Measurements from ENCODE around the gene UTF1. TPM values are rescaled to one million over a fixed set of nuclear protein-coding genes. Genes with fewer than 3 reads are reported as not detected.

Gene UTF1
- total and polyA plus RNA-seq, 11 donors: not detected

DNA sequence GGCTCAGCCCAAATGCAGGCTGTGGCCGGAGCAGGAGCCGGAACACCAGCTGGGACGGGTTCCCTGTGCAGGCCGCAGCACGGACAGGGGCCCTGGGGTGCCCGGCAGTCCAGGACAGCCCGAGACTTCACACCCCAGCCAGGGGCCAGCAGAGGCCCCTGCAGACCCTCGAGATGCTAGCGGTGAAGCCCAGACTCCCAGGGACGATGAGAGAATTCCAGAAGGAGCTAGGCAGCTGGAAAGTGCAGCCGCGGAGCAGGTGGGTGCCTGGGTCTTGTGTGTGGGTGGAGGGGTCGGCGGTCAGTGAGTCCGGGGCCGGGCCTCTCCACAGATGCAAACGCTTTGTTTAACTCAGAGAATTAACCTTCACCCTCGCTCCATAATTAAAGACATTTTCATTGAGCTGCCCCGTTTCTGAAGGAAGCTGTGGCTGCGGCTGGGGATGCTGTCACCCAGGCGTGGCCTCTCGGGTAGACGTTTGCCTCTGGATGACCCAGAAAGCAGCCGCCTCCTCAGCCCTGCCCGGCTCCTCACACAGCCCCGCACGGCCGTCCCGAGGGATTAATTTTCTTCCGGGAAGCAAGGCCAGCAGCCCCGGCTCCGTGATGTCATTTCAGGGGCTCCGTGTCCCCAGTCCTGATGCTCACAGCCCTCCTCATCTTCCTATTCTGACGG is 43.5 kb upstream of the UTF1 start:
- H3K27me3 ChIP-seq: peaks cover 0 to 34% (median 0%) of the 10 kb centered on the region in 9 donors

DNA sequence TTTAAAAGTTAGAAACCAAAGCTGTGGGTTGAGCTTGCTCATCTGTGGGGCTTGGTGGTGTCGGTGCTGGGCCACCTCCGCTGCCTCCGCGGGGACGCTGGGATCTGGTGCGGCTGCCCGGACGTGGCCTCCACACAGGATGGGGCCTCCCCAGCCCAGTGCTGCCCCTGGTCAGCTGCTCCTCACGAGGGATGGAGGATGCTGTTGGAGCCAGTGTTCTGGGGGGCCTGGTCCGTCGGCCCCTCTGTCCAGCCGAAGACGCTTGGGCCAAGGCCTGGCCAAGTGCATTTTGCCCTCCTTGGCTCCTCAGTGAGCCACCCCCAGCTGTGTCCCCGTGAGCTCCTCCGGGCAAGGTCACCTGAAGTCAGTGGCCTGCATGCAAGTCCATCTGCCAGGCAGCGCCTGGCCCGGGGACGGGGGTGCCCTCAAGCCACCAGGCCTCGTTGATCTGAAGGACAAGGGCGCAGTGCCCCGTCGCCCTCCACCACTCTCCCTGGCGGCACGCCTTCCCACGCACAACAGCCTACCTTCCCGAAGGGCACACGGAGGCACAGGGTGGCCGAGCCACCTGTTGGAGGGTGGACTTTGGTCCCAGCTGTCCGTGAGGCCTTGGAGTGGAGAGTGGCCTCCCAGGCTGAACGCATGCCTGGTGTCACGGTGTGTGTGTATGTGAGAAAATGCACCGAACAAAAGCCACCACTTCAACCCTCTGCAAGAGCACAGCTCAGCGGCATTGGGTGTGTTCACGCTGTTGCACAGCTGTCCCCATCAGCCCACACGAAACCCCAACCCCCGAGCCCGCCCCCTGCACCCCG is 42.7 kb upstream of the UTF1 start:
- Histone ChIP-seq H3K36me3 (no peaks in the 10 kb centered on the region), H3K4me1 (no peaks in the 10 kb centered on the region), H3K27ac (no peak overlapping the region), H3K4me3 (no peak overlapping the region), H3K9me3 (peaks cover 0 to 7% (median 0%) of the 10 kb centered on the region in 12 donors), H3K27me3 (peaks cover 0 to 34% (median 0%) of the 10 kb centered on the region in 9 donors)
- WGBS, 4 donors: 82 to 94% (median 88%) methylated on average over 7 to 38 of the region's 38 CpGs
- TF ChIP-seq, protein P1, sequence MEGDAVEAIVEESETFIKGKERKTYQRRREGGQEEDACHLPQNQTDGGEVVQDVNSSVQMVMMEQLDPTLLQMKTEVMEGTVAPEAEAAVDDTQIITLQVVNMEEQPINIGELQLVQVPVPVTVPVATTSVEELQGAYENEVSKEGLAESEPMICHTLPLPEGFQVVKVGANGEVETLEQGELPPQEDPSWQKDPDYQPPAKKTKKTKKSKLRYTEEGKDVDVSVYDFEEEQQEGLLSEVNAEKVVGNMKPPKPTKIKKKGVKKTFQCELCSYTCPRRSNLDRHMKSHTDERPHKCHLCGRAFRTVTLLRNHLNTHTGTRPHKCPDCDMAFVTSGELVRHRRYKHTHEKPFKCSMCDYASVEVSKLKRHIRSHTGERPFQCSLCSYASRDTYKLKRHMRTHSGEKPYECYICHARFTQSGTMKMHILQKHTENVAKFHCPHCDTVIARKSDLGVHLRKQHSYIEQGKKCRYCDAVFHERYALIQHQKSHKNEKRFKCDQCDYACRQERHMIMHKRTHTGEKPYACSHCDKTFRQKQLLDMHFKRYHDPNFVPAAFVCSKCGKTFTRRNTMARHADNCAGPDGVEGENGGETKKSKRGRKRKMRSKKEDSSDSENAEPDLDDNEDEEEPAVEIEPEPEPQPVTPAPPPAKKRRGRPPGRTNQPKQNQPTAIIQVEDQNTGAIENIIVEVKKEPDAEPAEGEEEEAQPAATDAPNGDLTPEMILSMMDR (IDR thresholded peaks at IDR 0.05): no peak
- TF ChIP-seq POLR2A (IDR thresholded peaks at IDR 0.05): no peak
- ATAC-seq (no peak), DNase-seq (peak in 1 of 5 donors; percentile 43)
- intact Hi-C loops (cut with DNase I): no loop called here

More for the DNA sequence above, 43.5 kb upstream of the UTF1 start:
- ATAC-seq (no peak), DNase-seq (peak in 2 of 5 donors; percentile 27 to 52)
- H3K9me3 ChIP-seq: no peaks in the 10 kb centered on the region
- intact Hi-C loops (cut with DNase I): no loop called here
- no peak overlapping the region for H3K27ac ChIP-seq
- TF ChIP-seq, protein P1 (IDR thresholded peaks at IDR 0.05): no peak
- TF ChIP-seq POLR2A (IDR thresholded peaks at IDR 0.05): no peak
- H3K36me3 ChIP-seq: no peaks in the 10 kb centered on the region
- no peak overlapping the region for H3K4me3 ChIP-seq
- no peaks in the 10 kb centered on the region for H3K4me1 ChIP-seq
- 60 to 67% (median 63%) methylated on average over 23 to 34 of the region's 34 CpGs for WGBS, 4 donors

DNA sequence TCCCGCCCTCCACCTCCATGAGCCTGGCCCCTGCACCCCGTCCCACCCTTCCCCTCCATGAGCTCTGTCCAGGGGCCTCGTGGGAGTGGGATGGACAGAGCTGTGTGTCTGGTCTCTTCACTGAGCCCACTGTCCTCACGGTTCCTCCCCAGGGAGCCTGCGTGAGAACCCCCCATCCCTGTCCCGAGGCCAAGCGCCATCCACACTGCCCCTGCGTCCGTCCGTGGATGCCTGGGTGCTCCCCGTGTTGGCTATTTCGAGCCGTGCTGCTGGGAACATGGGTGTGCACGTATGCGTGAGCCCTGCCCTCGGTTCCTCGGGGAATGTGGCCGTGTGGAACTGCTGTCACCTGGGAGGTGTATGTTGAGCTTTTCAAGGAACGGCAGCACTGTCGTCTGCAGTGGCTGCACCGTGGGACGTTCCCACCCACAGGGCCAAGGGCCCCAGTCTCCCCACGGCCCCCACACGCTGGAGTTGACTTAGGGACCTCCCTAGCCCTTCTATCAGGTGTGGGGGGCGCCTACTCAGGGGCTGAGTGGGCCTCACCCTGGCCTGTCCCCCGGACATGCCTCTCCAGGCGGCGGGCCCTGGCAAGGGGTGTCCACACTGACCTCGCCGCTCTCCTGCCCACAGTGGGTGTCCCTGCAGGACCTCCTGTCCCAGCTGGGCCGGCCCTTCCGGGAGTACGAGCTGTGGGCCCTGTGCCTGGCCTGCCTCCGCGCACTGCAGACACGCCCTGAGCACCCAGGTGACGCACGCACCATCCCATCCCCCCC is 41.9 kb upstream of the UTF1 start:
- H3K9me3 ChIP-seq: peaks cover 0 to 15% (median 0%) of the 10 kb centered on the region in 12 donors
- no peaks in the 10 kb centered on the region for H3K4me1 ChIP-seq
- intact Hi-C loops (cut with DNase I): no loop called here
- WGBS, 4 donors: 68 to 74% (median 72%) methylated on average over 35 to 38 of the region's 38 CpGs
- H3K27ac ChIP-seq: no peak overlapping the region
- DNase-seq (peak in 2 of 5 donors; percentile 22 to 47), ATAC-seq (no peak)
- no peaks in the 10 kb centered on the region for H3K36me3 ChIP-seq
- TF ChIP-seq, protein P1 (IDR thresholded peaks at IDR 0.05): no peak
- TF ChIP-seq POLR2A (IDR thresholded peaks at IDR 0.05): no peak
- H3K4me3 ChIP-seq: no peak overlapping the region
- peaks cover 0 to 34% (median 0%) of the 10 kb centered on the region in 9 donors for H3K27me3 ChIP-seq
